Putamen (tissue), 1 donor: Measurements from ENCODE around the gene ISOC2.

Source experiments
- DNase-seq: peaks from one replicate; pipeline ENCODE4 v3.0.0-alpha.2; 2016; ENCODE audit warnings: low spot score

ISOC2 gene

DNA sequence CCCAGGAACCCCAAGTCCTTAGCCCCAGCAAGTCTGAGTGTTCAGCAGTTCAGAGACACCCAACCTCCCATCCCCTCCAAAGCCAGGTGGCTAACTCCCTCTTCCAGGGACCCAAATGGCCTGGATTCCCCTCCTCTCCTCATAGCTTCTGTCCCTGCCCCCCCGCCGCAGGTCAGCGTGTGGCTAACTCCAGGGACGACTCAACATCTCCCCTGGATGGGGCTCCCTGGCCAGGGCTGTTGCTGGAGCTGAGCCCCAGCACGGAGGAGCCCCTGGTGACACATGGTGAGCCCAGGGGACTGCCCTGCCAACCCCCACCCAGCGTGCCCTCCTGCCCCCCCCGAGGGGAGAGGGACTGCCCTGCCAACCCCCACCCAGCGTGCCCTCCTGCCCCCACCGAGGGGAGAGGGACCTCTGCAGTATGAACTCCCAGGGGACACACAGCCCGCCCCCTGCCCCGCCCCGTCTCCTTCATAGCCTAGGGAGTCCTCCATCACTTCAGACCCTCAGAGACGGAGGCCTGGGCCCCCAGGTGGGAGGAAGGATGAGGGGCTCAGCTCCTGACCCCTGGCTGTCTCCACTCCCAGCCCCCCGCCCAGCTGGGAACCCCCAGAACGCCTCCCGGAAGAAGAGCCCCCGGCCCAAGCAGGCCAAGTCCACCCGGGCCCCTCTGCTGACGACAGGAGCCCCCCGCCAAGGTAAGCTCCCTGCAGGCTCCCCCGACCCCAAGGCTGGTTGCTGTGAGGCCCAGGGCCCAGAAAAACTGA lies 28.5 kb upstream of the ISOC2 start:
- no peak for DNase-seq

DNA sequence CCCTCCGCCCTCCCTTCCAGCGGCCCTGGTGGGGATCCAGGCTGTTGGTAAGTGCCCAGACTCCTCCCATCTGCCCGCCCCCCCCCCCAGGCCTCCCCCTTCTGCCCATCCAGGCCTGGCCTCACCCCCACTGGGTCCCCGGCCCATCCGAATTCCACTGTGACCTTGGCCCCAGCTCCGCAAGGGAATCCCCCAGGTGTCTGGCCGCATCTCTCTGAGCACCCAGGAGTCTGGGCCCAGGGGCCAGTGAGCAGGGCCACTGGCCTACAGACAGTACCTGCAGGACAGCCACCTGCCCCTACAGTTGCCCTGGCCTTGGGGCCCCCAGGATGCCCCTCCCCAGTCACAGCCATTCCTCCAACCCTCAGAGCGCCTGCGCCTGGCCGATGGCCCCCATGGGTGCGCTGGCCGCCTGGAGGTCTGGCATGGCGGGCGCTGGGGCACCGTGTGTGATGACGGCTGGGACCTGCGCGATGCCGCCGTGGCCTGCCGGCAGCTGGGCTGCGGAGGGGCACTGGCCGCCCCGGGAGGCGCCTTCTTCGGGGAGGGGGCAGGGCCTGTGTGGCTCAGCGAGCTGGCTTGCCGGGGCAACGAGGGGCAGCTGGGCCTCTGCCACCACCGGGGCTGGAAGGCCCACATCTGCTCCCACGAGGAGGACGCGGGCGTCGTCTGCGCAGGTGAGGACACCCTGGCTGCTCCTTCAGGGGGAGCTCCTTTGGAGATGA lies 27.7 kb upstream of the ISOC2 start:
- no peak for DNase-seq

DNA sequence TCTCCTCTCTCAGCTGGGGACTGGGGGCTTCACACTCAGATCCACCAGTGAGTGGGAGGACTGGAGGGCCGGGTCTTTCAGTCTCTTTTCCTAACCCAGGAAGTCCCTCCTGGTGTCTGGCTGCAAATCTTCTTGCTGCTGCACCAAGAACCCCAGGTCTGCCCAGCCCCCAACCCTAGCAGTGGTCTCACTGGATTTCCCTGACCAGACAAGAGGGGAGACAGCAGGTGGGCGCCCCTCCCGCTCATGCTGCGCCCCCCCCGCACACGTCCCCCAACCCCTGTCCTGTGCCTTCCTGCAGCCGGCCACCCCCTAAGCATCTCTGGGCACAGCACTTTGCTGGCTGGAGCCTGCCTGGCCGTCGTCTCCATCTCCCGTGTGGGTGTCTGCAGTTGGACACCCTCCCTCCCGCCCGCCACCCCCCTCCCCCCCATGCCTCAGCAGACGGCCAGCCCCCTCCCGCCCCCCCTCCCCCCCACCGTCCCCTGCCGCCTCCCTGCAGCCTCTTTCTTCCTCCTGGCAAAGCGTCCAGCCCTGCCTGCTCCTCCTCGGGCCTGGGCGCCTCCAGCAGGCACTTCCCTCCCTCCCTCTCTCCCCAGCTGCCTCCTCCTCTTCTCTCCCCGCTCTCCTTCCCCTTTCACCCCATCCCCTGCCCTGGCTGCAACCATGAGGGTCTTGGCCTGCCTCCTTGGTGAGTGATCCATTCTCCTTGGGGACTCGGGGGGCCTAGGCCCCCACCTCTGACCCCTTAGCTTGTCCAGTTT lies 26.7 kb upstream of the ISOC2 start, which contains the start of gene SSC5D:
Gene SSC5D (plus strand): TSS at position 513 of the 764 bp plus-strand sequence. CDS start 154 bp downstream, at position 667.
- no peak for DNase-seq

DNA sequence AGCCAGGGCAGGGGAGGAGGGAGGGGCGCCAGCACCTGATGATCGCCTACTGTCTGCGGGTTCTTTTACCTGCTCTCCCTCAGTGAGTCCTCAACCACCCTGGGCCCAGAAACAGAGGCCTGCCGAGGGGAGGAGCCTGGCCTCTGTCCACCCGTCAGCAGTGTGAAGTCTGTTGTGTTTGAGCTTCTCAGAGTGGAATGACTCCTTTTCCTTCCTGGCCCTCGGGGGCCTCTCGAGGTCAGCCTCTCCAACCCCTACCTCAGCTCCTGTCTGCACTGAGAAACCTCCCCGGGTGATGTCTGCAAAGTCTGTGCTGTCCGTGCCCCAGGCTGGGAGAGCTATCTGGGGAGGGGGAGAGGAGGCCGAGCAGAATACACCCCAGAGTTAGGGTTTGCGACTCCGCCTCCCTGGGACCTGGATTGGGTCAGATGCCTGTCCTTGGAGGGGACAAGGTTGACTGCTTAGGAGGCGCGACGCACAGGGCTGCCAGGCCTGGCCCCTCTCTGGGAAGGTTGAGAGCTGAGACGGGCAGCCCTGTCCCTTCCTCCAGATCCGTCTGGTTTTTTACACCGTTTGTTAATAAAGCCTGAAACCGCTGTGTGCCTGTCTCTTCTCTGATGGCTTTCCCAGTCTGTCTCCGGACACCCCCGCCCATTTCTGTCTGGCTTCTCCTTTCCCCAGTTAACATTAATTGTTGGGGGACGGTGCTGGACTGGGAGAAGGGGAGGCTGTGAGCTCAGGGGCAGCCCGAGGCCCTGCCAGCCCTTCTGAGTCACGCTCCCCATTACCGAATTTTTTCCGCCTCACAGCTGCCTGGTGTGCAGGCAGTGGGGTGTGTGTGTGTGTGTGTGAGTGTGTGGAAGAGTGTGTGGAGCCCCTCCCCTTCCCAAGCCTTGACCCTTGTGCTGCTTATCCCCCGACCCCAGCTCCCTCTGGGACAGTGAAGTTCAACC lies 25.8 kb upstream of the ISOC2 start:
- DNase-seq: no peak

DNA sequence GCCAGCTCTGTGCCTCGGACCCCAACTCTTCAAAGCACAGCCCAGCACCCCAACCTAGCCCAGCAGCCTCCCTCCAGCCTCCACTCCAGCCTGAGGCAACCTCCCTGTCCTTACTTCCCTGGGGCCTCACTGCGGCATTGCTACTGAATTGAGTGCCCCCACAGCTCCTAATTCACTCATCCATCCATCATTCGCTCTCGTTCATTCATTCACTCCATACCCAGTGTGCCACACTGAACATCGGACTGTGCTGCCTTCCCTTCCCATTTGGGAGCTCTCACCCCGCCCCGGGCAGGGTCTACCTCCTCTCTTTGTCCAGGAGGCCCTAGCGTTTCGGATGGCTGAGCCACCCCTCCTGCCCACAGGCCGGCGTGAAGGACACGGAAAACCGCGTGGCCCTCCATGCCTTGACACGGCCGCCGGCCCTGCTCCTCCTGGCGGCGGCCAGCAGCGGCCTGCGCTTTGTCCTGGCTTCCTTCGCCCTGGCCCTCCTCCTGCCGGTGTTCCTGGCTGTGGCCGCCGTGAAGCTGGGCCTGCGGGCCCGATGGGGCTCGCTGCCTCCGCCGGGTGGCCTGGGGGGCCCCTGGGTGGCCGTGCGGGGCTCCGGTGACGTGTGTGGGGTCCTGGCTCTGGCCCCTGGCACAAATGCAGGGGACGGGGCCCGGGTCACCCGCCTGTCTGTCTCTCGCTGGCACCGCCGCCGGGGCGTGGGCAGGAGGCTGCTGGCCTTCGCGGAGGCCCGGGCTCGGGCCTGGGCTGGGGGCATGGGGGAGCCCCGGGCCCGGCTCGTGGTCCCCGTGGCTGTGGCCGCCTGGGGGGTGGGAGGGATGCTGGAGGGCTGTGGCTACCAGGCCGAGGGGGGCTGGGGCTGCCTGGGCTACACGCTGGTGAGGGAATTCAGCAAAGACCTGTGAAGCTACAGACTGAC lies 24.9 kb upstream of the ISOC2 start:
- DNase-seq: no peak

DNA sequence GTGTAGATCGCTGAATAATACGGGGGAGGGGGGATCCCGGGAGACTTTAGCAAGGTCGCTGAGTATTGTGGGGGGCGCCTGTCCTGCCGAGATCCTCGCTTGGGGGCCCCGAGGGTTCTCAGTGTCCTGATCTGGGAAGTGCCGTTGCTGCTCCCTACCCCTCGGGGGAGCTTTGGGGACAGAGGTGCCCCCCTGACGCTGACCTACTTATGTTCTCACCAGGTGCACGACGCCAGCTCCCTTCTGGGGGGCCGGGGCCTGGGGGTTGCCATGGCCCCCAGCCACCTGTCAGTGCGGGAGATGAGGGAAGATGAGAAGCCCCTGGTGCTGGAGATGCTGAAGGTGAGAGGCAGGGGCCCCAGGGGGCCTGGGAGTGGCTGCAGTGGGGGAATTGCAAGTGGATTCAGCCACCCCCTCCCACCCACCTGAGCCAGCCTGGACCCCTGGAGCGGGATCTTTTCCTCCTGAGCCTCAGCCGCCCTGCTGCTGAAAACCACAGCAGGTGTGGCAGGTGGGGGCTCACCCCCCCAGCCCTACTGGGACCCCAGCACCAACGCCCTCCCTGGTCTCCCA lies 24.1 kb upstream of the ISOC2 start:
- no peak for DNase-seq

DNA sequence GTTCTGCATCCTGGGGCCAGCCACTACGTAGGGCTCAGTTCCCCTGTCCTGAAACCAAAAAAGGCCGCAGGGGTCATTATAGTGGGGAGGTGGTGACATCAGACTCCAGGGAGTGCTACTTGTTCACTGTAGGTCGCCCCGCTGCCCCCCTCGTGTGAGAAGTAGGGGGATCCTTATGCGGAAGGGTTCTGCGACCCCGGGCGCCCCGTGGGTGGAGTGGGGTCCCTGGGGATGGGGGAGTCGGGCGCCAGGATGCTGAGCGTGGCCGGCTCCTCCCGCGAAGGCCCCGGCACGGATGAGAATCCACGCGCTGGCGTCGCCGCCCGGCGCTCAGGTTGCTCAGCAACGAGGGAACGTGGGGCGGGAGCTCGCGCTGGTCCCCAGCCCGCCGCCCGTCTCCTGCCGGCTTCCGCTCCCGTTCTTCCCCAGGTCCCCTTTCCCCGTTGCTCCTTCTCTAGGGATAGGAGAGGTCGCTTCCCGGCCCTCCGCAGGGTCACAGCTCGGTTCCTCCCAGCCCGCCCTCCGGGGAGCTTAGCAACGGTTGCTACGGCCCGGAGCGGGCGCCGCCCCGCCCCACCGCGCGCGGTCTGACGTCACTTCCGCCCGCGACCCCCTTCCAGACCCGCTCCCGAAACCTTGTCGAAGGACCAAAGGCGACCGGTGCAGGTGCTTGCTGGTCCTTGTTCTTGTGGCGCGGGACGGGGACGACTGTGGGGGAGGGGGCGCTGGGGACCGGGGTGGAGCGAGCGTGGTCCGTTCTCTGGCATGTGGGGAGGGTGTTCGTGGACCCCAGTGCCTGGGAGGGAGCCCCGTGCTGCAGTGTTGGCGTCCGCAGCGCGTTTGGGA lies 23.4 kb upstream of the ISOC2 start, which contains the start of gene NAT14:
Gene NAT14 (plus strand): TSS at position 596 of the 846 bp plus-strand sequence. CDS start 521 bp downstream, outside the sequence.
- DNase-seq: no peak

DNA sequence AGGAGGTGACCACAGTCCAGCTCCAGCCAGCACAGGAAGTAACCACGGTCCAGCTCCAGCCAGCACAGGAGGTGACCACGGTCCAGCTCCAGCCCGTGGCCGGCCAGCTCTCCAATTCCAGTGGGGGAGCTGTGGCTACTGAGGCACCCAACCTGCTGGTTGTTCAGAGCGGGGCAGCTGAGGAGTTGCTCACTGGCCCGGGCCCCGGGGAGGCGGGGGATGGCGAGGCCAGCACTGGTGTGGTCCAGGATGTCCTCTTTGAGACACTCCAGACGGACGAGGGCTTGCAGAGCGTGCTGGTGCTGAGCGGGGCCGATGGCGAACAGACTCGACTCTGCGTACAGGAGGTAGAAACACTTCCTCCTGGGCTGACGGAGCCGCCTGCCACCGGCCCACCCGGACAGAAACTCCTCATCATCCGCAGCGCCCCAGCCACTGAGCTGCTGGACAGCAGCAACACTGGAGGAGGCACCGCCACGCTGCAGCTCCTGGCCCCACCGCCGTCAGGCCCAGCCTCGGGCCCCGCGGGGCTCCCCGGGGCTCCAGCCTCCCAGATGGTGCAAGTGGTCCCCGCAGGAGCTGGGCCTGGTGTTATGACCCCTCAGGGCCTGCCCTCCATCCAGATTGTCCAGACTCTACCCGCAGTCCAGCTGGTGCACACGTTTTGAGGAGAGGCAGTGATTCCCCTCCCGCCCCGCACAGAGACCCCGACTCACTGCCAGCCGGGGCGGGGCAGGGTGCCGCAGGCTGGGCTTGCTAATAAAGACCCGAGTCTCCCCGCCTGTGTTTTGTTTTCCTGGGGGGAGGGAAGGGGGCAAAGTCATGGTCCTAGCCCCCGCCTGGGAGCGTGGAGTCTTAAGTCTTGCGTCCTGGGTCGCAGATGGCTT lies 22.5 kb upstream of the ISOC2 start:
- DNase-seq: no peak

DNA sequence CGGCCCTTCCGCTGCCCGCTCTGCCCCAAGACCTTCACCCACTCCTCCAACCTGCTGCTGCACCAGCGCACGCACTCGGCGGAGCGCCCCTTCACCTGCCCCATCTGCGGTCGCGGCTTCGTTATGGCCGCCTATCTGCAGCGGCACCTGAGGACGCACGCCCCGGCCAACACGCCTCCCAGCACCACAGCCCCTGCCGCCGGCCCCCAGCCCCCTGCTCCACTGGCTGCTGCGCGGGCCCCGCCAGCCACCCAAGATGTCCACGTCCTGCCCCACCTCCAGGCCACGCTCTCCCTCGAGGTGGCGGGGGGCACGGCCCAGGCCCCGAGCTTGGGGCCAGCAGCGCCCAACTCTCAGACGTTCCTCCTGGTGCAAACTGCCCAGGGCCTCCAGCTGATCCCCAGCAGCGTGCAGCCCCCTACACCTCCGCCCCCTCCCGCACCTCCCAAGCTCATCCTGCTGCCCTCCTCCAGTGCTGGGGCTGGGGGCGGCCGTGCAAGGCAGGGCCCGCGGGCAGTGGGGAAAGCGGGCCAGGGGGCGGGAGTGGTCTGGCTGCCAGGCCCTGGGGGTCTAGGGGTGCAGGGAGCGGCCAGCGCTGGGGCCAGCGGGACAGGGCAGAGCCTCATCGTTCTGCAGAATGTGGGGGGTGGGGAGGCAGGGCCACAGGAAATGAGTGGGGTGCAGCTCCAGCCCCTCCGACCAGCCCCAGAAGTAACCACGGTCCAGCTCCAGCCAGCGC lies 21.7 kb upstream of the ISOC2 start:
- no peak for DNase-seq

DNA sequence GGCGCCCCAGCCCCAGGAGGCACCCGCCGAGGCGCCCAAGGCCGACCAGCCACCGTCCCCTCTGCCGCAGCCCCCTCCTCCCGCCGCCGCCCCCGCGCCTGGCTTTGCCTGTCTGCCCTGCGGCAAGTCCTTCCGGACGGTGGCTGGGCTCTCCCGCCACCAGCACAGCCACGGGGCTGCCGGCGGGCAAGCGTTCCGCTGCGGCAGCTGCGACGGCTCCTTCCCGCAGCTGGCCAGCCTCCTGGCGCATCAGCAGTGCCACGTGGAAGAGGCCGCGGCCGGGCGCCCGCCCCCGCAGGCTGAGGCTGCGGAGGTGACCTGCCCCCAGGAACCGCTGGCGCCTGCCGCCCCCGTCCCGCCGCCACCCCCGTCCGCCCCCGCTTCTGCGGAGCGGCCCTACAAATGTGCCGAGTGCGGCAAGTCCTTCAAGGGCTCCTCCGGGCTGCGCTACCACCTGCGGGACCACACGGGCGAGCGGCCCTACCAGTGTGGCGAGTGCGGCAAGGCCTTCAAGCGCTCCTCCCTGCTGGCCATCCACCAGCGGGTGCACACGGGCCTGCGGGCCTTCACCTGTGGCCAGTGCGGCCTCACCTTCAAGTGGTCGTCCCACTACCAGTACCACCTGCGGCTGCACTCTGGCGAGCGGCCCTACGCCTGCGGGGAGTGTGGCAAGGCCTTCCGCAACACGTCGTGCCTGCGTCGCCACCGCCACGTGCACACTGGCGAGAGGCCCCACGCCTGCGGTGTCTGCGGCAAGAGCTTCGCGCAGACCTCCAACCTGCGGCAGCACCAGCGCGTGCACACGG lies 20.9 kb upstream of the ISOC2 start:
- no peak for DNase-seq

DNA sequence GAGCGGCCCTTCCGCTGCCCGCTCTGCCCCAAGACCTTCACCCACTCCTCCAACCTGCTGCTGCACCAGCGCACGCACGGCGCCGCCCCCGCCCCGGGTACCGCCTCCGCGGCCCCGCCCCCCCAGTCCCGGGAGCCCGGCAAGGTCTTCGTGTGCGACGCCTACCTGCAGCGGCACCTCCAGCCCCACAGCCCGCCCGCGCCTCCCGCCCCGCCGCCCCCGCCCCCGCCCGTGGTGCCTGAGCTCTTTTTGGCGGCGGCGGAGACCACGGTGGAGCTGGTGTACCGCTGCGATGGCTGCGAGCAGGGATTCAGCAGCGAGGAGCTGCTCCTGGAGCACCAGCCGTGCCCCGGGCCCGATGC lies 20.3 kb upstream of the ISOC2 start:
- DNase-seq: no peak

DNA sequence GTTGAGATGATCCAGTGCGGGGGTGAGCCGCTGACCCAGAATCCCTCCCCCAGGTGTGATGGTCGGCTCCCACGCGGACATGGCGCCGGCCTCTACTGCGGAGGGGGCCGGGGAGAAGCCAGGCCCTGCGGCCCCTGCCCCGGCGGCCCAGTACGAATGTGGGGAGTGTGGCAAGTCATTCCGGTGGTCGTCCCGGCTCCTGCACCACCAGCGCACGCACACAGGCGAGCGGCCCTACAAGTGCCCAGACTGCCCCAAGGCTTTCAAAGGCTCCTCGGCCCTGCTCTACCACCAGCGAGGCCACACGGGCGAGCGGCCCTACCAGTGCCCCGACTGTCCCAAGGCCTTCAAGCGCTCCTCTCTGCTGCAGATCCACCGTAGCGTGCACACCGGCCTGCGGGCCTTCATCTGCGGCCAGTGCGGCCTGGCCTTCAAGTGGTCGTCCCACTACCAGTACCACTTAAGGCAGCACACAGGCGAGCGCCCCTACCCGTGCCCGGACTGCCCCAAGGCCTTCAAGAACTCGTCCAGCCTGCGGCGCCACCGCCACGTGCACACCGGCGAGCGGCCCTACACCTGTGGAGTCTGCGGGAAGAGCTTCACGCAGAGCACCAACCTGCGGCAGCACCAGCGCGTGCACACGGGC lies 19.8 kb upstream of the ISOC2 start:
- no peak for DNase-seq

DNA sequence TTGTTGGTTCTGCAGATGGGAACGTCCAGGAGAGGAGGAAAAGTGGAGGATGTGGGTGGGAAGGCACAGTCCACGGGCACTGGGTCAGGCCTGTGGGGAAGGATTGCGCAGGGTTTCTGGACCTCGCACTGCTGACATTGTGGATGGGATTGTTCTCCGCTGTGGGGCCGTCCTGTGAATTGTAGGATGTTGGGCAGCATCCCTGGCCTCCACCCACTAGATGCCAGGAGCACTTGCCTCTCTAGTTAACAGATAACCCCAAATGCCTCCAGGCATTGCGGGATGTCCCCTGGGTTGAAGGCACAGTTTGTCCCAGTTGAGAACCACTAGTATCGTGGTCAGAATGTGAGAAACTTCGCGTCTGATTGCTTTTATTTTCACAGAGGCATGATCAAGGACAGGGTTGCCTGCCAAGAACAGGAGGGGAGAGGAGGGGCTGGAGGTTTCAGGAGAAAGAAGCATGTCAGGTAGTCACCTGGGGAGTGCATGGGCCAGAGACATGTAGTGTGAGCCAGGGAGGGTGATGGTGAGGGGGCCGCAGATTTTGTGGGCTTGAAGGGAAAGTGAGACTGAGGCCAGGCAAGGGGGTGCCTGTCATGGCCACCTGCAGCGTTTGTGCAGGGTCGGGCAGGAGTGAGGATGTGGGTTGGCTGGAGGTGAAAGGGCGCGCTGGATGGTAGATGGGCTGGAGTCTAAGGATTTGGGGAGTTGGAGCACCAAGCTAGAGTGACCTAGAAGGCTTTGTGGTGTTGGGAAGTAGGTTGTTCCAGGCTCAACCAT lies 18.2 kb upstream of the ISOC2 start:
- DNase-seq: no peak

DNA sequence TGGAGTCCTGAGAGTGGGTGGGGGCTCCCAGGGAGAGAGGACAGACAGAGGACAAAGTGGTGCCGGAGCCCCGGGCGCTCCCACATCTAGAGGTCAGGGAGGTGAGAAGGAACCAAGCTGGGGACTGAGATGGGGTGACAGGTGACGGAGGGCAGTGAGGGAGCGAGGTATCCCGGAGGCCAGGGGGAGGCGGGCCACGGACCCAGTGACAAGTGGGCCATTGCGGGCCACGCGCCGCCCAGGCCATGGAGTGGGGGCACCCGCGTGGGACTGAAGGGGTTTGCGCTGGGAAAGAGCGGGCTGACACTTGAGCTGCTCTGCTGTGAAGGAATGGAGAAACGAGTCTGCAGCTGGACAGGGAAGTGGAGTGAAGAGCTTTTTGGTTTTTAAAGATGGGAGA lies 17.6 kb upstream of the ISOC2 start:
- no peak for DNase-seq

DNA sequence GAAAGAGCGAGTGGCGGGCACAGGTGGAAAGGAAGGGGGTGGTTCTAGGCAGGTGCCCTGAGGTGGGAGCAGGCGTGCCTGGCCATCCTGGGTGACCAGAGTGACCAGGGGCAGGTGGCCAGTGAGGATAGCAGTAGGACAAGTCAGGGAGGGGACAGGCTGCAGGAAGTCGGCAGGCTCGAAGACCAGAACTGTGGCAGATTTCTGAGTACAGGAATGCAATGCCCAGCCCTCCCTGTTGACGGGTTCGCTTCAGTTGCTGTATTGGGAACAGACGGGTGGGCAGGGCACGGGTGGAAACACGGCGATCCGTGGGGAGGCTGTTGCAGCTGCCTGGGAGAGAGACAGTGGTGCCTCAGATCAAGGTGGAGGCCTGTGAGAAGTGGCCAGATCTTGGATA lies 16.9 kb upstream of the ISOC2 start:
- DNase-seq: no peak
